HG02885 (cell line): Measurements from ENCODE around the gene SLC15A4.

Experiments
- ATAC-seq: cut with Tn5 transposase; IDR thresholded peaks from one replicate; pipeline ENCODE4 v1.9.1; 2021; ENCODE audit warnings: mild to moderate bottlenecking; ENCODE audit not compliant: unreplicated experiment, poor library complexity

SLC15A4 gene

DNA sequence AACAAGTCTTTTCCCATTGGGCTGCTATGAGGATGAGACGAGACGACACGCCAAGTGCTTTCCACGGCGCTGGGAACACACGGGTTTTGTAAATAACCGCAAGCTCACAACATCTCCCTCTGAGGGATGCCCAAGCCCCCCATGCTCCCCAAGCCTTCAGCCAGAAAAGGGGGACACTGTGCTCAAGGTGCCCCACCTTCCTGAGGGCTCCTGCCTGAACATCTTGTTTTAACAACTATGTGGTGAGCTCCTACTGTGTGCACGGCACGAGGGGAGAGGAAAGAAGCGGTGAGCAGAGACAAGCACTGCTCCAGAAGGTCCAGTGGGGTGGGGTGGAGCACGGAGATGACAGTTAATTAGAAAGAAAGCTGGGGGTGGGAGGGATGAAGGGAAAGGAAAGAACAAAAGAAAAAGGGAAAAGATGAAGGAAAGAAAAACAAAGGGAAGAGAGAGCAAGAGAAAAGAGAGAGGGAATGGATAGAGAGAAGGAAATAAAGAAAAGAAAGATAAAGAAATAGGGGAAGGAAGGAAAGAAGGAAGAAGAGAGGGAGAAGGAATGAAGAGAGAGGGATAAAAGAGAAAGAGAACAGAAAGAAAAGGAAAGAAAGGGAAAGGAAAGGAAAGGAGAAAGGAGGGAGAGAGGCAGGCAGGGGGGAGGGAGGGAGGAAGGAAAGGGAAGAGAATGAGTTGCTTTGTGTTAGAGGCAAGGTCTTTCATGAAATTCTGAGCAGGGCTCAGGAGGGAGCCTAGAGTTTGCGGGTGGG is 56.8 kb downstream of the SLC15A4 start:
- ATAC-seq: no peak

DNA sequence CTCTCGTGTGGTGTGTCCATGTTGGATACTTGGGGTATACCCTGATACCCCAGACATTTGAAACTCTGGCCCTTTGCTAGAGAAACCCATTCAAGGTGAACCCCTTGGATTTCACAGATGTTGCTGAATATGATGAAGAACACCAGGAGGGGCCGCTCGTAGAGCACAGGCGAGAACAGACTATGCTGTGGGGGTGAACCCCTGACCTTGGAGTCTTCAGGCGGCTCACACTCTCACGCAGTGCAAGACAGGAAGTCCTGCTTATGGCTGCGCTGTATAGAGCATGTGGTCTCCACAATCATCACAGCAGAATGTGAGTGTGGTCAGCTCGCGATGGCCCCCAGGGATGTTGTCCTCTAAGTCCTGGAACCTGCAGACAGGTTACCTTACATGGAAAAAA is 60.4 kb downstream of the SLC15A4 start:
- no peak for ATAC-seq

DNA sequence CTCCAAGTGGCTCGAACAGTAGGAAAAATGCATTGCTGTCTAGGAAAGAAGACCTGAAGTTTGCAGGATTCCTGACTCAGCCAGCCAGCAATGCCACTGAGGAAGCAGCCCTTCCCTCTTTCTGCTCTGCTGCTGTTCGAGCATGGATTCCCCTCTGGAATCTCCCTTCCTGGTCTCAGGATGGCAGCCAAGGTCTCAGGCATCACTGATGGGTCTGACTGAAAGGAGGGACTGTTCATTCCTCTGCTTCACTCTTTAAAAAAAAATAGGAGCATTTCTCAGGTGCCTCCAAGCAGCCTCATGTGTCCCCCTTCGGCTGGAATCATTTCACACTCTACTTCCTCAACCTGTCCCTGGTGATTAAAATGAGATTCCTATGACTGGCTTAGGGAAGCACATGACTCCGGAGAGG is 62.4 kb downstream of the SLC15A4 start:
- no peak for ATAC-seq

DNA sequence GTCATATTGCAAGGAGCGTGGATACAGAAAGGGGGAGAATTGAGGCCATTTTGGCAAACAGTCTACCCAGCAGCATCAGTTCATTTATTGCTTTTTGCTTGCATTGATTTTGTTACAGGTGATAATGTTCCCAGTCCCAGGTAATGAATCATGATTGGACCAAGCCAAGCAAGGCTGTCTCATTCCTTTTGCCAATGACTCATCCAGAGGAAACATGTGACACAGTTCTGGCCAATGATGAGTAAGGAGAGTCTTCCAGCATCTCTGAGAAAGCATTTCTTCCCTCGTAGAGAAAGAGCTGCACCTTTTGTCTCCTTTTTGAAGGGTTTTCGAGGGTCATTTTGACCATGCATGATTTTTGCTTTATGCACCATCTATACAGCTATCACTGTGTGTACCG is 68.2 kb downstream of the SLC15A4 start:
- ATAC-seq: no peak

DNA sequence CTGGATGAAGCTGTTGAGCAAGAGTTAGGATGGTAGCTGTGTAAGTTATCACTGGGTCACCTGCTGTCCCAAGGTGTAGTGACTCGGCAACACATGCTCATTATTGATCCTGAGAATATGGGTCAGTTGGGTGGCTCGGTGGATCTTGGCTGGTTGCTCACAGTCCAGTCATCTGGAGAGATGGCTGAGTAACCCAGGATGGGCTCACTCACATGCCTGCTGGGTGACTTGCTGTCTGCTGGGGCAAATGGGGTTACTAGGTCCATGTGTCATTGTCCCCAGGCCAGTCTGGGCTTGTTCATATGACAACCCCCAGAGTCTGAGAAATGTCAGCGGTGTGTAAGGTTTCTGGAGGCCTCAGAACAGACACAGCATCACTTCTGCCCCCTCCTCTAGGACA is 69.5 kb downstream of the SLC15A4 start:
- no peak for ATAC-seq

DNA sequence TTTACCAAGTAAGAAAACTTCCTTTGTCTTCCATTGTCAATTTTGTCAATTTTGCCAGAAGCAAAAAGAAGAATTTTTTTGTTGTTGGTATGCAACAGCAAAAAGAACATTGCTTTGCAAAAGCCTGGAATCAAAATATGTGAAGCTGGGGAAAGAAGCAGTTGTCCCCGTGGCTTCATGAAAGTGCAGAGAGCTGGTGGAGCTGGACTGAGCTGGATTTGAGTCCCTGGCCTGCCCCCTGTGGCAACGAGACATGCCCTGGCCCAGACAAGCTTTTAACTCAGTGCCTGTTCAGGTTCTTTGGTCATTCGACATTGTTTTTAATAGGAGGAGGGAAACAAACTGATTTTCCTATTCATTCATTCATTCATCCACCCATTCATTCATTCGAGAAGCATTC is 70.3 kb downstream of the SLC15A4 start:
- no peak for ATAC-seq

DNA sequence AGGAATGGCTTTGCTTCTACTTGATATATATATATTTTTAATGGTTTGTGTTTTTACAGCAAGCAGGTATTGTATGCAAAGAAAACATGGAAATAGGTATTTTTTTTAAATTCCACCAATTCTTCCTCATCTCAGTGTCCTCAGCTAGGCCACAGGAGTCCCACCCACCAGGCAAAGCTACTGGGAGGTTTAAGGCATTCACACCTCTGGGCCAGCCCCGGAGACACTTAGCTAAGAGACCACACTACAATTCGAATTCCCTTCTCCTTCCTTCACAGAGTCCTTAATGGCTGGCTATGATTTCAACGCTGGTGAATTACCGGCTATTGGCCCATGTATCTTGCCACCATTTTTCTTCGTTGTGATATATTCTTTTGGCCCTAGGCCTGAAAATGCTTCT is 71.4 kb downstream of the SLC15A4 start:
- ATAC-seq: no peak

DNA sequence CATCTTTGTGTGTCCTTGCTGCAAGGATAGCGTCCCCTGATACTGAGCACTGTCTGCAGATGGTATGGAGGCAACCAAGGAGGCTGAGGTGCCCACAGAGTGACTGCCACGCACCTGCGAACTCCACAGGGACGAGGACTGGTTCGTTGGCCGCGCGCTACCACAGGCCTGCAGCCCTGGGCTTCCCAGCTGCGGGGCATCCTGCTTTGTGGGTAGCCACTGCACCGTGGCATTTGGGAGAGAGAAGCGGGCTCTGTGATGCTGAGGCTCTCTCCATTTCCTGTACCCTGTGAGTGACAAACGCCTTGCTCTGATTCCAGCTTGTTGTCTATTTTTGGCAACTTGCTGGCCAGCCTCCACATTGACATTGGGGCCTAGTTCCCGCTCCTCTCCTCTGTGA is 76.3 kb downstream of the SLC15A4 start:
- no peak for ATAC-seq

DNA sequence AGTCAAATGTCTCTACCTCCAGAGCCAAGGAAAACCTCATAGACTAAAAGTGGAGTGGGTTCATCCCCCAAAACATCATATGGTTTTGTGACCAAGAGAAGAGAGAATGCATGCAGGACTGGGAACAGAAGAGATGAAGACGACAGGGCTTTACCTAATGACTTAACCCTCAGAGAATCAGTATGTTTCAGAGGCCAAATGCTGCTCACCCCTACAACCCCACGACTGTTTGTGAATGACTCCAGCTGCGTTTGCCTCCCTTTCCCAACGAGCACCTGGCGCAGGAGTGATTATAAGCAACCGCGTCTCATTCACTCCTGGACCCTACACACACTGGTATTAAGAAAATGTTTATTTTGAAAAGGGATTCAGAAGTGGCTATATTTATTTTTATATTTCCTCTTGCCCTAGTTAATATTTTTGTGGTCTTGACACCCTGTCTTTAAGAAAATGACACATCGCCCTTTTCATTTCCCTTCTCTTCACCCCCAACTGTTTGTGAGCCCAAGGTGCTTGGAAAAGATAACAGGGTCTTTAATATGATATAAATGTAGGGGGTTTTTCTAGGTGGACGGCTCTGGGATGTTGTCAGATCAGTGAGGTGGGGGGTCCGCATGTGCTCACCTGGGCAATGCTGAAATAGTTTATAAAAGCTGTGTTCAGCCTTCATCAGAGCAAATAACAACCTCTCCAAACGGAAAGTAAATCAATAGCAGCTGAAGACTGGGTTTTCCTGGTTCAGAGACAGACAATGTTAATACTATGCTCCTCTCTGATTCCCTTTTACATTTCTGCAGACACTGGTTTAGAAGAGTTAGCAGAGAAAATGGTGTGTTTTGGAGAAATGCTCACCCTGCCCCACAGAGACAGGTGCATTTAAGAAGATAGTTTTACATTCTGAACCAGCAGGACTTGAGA is 77.7 kb downstream of the SLC15A4 start:
- no peak for ATAC-seq

DNA sequence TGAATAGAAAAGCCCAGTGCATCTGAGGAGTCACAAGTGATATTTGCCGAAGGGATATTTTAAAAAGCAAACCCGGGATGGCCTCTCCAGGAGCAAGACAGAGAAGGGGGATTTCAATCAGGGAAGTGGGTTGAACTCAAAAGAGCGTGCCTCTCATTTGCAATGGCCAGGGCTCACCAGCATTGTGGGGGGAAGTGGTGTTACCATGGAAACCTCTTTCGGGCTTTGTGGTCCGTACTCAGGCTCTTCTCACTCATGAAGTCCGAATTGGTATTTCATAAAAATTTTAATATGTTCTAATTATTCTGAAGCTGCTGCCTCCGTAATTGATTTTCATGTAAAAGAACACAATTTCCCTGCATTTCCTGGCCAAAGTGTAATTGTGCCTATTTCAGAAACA is 79.8 kb downstream of the SLC15A4 start:
- ATAC-seq: no peak
